ENCODE data around the gene YBX3. TPM values are rescaled to one million over a fixed set of nuclear protein-coding genes. Genes with fewer than 3 reads are reported as not detected.

YBX3 gene
- total RNA-seq (2012; rRNA removed) (33.7 and 60.8 TPM in 2 replicates), polyA plus RNA-seq (2012; rRNA removed) (131 and 132 TPM in 2 replicates), Bru-seq, nascent RNA (percentile 94 among the genes with signal in this experiment), BruChase-seq, experiment 1, labeled RNA remaining after a 6-hour chase (percentile 68 among the genes with signal in this experiment), BruChase-seq, experiment 2, labeled RNA remaining after a 2-hour chase (percentile 69 among the genes with signal in this experiment)
- 188 and 191 TPM in 2 replicates for polyA plus RNA-seq (2012; cell fraction: cytosol; rRNA removed)
- polyA plus RNA-seq (2012; cell fraction: nucleus; rRNA removed; ENCODE audit: low replicate concordance): 232 and 587 TPM in 2 replicates
- long read RNA-seq, transcript YBX3-202 (9 exons, 1,708 nt): minor isoform, 125 of 556 reads
- long read RNA-seq, transcript YBX3-201 (10 exons, 1,796 nt): major isoform, 366 of 556 reads
- long read RNA-seq, partial matches to known transcripts: 9 of 556 reads
- long read RNA-seq, other reads (novel, unspliced or antisense): 52 of 556 reads

DNA sequence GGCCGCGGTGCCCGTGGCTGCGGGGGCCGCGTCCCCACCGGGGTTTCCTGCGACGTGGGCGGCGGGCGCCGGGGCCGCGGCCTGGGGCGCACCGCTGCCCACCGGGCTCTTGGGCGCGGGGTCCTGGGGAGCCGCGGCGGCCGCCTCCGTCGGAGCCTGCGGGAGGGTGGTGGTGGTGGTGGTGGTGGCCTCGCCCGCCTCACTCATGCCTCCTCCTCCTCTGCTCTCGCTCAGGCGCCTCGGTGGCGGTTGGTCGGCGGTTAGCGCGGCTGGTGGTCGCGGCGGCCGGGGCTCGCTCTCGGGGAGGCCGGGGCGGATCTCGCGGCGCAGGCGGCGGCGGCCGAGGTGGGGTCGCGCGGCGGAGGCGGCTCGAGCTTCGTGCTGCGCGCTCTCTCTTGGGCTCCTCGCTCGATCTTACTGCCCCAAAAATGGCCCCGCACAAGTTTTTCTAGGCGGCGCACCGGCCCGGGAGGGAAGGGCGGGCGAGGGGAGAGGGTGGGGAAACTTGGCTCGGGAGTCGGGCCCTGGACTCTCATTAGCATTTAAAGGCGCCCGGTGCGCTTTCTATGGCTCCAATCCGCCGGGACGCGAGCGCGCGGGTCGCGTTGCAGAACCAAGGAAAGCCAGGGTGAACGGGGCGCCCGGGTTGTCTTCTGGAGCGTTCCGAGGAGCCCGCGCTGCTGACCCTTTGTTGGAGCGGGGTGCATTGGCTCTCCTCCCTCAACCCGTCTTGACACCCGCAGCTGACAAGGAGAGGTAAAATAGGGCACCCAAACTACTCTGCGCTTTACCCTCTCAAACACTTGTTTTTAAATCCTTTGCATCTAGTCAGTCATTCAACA lies at the start of gene YBX3:
TSS of gene YBX3 (minus strand) at position 419 of the 842 bp plus-strand sequence. CDS start at position 207, 212 bp downstream.
- intact Hi-C loops (cut with micrococcal nuclease): loop anchor here (1.0 kb wide), 1 partner anchor 27 kb away; no protein-coding TSS in a partner anchor
- H3K18ac ChIP-seq (ENCODE audit: low read depth, low read length): peak within 1 kb of the TSS; percentile 63
- WGBS, 2 experiments (ENCODE audit: extremely low coverage in 2 of 2, insufficient read length in 1 of 2): 0% methylated on average over 18 of the region's 95 CpGs; no CpG with 5 or more reads in 1 of the 2 experiments
- H3K27me3 ChIP-seq (ENCODE audit: control insufficient read depth, insufficient read depth, low read length): no peaks in the 10 kb centered on the region
- H2BK20ac ChIP-seq (ENCODE audit: low read depth, low read length): peak within 1 kb of the TSS; percentile 3; the same call in 1 of the 2 replicates
- H3K9ac ChIP-seq (ENCODE audit: low read depth, low read length): peak within 1 kb of the TSS; percentile 78
- peak within 1 kb of the TSS; percentile 46 for H2BK120ac ChIP-seq (ENCODE audit: low read depth, low read length)
- H3K9me3 ChIP-seq (ENCODE audit: control insufficient read depth, insufficient read depth, low read length): no peaks in the 10 kb centered on the region
- DNase-seq: peak; percentile 75
- peak within 1 kb of the TSS; percentile 87 for H3K14ac ChIP-seq (replicated peaks; ENCODE audit: low read depth, low read length)
- H3K36me3 ChIP-seq (ENCODE audit: control insufficient read depth, insufficient read depth, low read length): no peaks in the 10 kb centered on the region
- H3K4me3 ChIP-seq (ENCODE audit: insufficient read depth, low read depth, low read length): peak within 1 kb of the TSS; percentile 83
- in situ Hi-C loops (cut with MboI; ENCODE audit: low sequenced_read_pairs): no loop called here
- peak within 1 kb of the TSS; percentile 1; the same call in 1 of the 2 replicates for H4K5ac ChIP-seq (ENCODE audit: low read depth, low read length)
- H2BK15ac ChIP-seq (ENCODE audit: low read depth, low read length): 0 out of 3 replicates have a peak within 1 kb of the TSS, but pooled peaks have one; percentile 5
- H3K4me2 ChIP-seq (ENCODE audit: low read depth, low read length): peak within 1 kb of the TSS; percentile 92
- peak within 1 kb of the TSS; percentile 93 for H2AFZ ChIP-seq (replicated peaks; ENCODE audit: low read length, poor library complexity)
- CTCF ChIA-PET: interaction anchor here (3.3 kb wide), 1 partner anchor 27 kb away, joined by 12 read pairs; no protein-coding TSS in a partner anchor
- no TSS peak for BruUV-seq (replicated peaks)
- H4K91ac ChIP-seq (ENCODE audit: insufficient read depth, low read depth, low read length): peak within 1 kb of the TSS; percentile 63; the same call in 1 of the 2 replicates
- peaks cover 6% of the 10 kb centered on the region for H3K9me1 ChIP-seq (ENCODE audit: insufficient read depth, low read length)
- H3K23ac ChIP-seq (ENCODE audit: low read depth, low read length): peak within 1 kb of the TSS; percentile 79
- POLR2A ChIA-PET (ENCODE audit: unreplicated experiment): interaction anchor here (0.5 kb wide), 1 partner anchor 18 kb away, joined by 4 read pairs; no protein-coding TSS in a partner anchor
- peaks cover 30% of the 10 kb centered on the region for H4K20me1 ChIP-seq (ENCODE audit: insufficient read depth, low read length)
- TF ChIP-seq POLR2A (IDR thresholded peaks at IDR 0.05; ENCODE audit: low read depth, low read length) (peak; percentile 93), MAZ (IDR thresholded peaks at IDR 0.05; ENCODE audit: borderline replicate concordance, low read depth, low read length) (peak; percentile 61; the same call in 1 of the 2 replicates), RCOR1 (IDR thresholded peaks at IDR 0.05; ENCODE audit: insufficient replicate concordance, low read length) (no peak), FOS (IDR thresholded peaks at IDR 0.05; ENCODE audit: low read depth, low read length) (no peak)
- TF ChIP-seq, protein P1, sequence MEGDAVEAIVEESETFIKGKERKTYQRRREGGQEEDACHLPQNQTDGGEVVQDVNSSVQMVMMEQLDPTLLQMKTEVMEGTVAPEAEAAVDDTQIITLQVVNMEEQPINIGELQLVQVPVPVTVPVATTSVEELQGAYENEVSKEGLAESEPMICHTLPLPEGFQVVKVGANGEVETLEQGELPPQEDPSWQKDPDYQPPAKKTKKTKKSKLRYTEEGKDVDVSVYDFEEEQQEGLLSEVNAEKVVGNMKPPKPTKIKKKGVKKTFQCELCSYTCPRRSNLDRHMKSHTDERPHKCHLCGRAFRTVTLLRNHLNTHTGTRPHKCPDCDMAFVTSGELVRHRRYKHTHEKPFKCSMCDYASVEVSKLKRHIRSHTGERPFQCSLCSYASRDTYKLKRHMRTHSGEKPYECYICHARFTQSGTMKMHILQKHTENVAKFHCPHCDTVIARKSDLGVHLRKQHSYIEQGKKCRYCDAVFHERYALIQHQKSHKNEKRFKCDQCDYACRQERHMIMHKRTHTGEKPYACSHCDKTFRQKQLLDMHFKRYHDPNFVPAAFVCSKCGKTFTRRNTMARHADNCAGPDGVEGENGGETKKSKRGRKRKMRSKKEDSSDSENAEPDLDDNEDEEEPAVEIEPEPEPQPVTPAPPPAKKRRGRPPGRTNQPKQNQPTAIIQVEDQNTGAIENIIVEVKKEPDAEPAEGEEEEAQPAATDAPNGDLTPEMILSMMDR (conservative IDR thresholded peaks at IDR 0.05; ENCODE audit: low read depth, low read length): no peak
- peak within 1 kb of the TSS; percentile 77 for H2BK5ac ChIP-seq (ENCODE audit: low read depth, low read length, poor library complexity, severe bottlenecking)
- H2AK5ac ChIP-seq (ENCODE audit: low read depth, low read length): peak within 1 kb of the TSS; percentile 60
- peak within 1 kb of the TSS; percentile 80 for H3K4ac ChIP-seq (ENCODE audit: low read depth, low read length)
- peak within 1 kb of the TSS; percentile 97 for H2AK9ac ChIP-seq (replicated peaks; ENCODE audit: low read depth, low read length, poor library complexity)
- dilution Hi-C loops (cut with HindIII; ENCODE audit: low sequenced_read_pairs, unreplicated experiment): no loop called here
- ATAC-seq (ENCODE audit: low read depth): peak; percentile 66
- H3K27ac ChIP-seq (ENCODE audit: insufficient read depth, low read length): peak within 1 kb of the TSS; percentile 84
- H4K8ac ChIP-seq (ENCODE audit: low read depth in 2 of 2, low read length in 2 of 2): peak within 1 kb of the TSS; percentile 26 to 51
- H3K4me1 ChIP-seq (ENCODE audit: control insufficient read depth, insufficient read depth, low read length): peaks cover 2% of the 10 kb centered on the region
- H3K79me1 ChIP-seq (ENCODE audit: low read depth in 1 of 2, low read length in 2 of 2): peaks cover 0 to 26% of the 10 kb centered on the region in 2 experiments; a peak in 2 of 4 replicates
- H3K56ac ChIP-seq (ENCODE audit: extremely low read depth, insufficient read depth, low read length): peak within 1 kb of the TSS; percentile 73

Measured in IMR-90 (cell line).